HEK293T (cell line): ENCODE data around the gene SPSB4.

Source experiments
- BHLHE40 ChIP-seq: fragments of 450-650 bp; IDR thresholded peaks from 2 replicates; pipeline ENCODE4 v1.6.1; 2016; ENCODE audit warnings: mild to moderate bottlenecking, moderate library complexity, borderline replicate concordance
- HDGF ChIP-seq: fragments of 450-650 bp; IDR thresholded peaks from 2 replicates; pipeline ENCODE4 v1.6.1; 2017; ENCODE audit warnings: antibody characterized with exemption, borderline replicate concordance
- LEF1 ChIP-seq: fragments of 450-650 bp; IDR thresholded peaks from 2 replicates; pipeline ENCODE4 v1.6.1; 2017; ENCODE audit warnings: mild to moderate bottlenecking, borderline replicate concordance
- SP1 ChIP-seq: fragments of 450-650 bp; IDR thresholded peaks from 2 replicates; pipeline ENCODE4 v1.6.1; 2017
- SUZ12 ChIP-seq: fragments of 450-650 bp; IDR thresholded peaks from 2 replicates; pipeline ENCODE4 v1.6.1; 2016; ENCODE audit warnings: mild to moderate bottlenecking

DNA sequence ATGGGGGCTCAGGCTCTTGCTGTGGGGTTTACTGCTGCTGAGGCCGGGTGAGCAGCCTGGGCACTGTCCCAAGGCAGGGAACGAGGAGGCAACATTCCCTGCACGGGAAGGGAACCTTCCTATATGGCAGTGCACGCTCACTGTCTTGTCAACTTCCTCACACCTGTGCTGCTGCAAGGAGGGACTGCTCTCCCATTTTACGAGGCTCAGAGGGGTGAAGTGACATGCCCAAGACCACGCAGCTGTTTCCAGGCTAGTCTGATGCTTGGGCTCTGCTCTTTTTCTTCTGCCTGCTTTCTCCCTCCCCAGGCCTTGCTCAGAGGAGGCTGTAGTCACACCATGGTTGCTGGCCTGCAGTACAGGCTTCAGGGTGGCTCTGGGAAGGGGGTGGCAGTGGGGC is 41.5 kb downstream of the SPSB4 start:
- TF ChIP-seq SUZ12 = no peak
- TF ChIP-seq SP1 = no peak
- no peak for TF ChIP-seq HDGF
- TF ChIP-seq LEF1 = no peak
- TF ChIP-seq BHLHE40 = no peak
